Stimulated activated effector memory CD8-positive, alpha-beta T cell treated with anti-CD3 and anti-CD28 coated beads, Interleukin-12 subunit alpha, Interleukin-12 subunit beta, amount 100 ng/mL, for 72 hours (primary cell): ENCODE results near the gene RGS9.
"Not testable (repeated sequence)": the region's sequence is repeated elsewhere in the genome, so short reads cannot be mapped to it uniquely, and the experiment has no call there.

ENCODE experiments used
- ATAC-seq: fragments of 150-1000 bp; cut with Tn5 transposase; 2 replicates; pipeline ENCODE4 v1.10.0; 2021
- DNase-seq, 2 donors: peaks; one replicate each; pipeline ENCODE4 v3.0.0; 2021 to 2022; ENCODE audit warnings: low spot score in 2 of 2
- H3K27ac Mint-ChIP-seq: one replicate; pipeline ENCODE4 v1.8.0; 2022; ENCODE audit warnings: mild to moderate bottlenecking, mixed read lengths
- H3K36me3 Mint-ChIP-seq: one replicate; pipeline ENCODE4 v1.8.0; 2022; ENCODE audit warnings: mild to moderate bottlenecking, mixed read lengths
- H3K4me1 Mint-ChIP-seq: one replicate; pipeline ENCODE4 v1.8.0; 2022; ENCODE audit warnings: mixed read lengths
- H3K4me3 Mint-ChIP-seq: one replicate; pipeline ENCODE4 v1.8.0; 2022; ENCODE audit warnings: mild to moderate bottlenecking, mixed read lengths
- H3K9me3 Mint-ChIP-seq: one replicate; pipeline ENCODE4 v1.8.0; 2022; ENCODE audit warnings: mixed read lengths

The RGS9 gene

GRCh38 chr17:65196617-65197016, 59.4 kb downstream of the RGS9 start:
- Mint-ChIP-seq H3K4me3 (no peak overlapping the region), H3K9me3 (no peaks in the 10 kb centered on the region), H3K4me1 (peaks cover 25% of the 10 kb centered on the region), H3K27ac (peak overlapping the region; percentile 18), H3K36me3 (peaks cover 11% of the 10 kb centered on the region)
- no peak for DNase-seq
- ATAC-seq: no peak

- Mint-ChIP-seq H3K9me3 (no peaks in the 10 kb centered on the region), H3K4me3 (no peak overlapping the region), H3K4me1 (peaks cover 20% of the 10 kb centered on the region), H3K27ac (no peak overlapping the region), H3K36me3 (peaks cover 11% of the 10 kb centered on the region)
- DNase-seq: no peak
- no peak for ATAC-seq
Observed at GRCh38 chr17:65197201-65197600, 60.0 kb downstream of the RGS9 start.

GRCh38 chr17:65198653-65199382, 61.6 kb downstream of the RGS9 start:
- peaks cover 14% of the 10 kb centered on the region for H3K4me1 Mint-ChIP-seq
- DNase-seq (peak in 1 of 2 donors; percentile 56), ATAC-seq (peak; percentile 46)
- H3K27ac Mint-ChIP-seq: no peak overlapping the region
- no peak overlapping the region for H3K4me3 Mint-ChIP-seq
- peaks cover 7% of the 10 kb centered on the region for H3K36me3 Mint-ChIP-seq
- no peaks in the 10 kb centered on the region for H3K9me3 Mint-ChIP-seq

GRCh38 chr17:65201331-65201730, 64.2 kb downstream of the RGS9 start:
- no peaks in the 10 kb centered on the region for H3K9me3 Mint-ChIP-seq
- peaks cover 12% of the 10 kb centered on the region for H3K36me3 Mint-ChIP-seq
- no peak overlapping the region for H3K27ac Mint-ChIP-seq
- H3K4me1 Mint-ChIP-seq: peaks cover 5% of the 10 kb centered on the region
- DNase-seq (no peak), ATAC-seq (no peak)
- no peak overlapping the region for H3K4me3 Mint-ChIP-seq

GRCh38 chr17:65202844-65203571, 65.8 kb downstream of the RGS9 start:
- ATAC-seq (no peak), DNase-seq (no peak)
- Mint-ChIP-seq H3K36me3 (peaks cover 12% of the 10 kb centered on the region), H3K27ac (no peak overlapping the region), H3K4me1 (peaks cover 10% of the 10 kb centered on the region), H3K9me3 (no peaks in the 10 kb centered on the region), H3K4me3 (no peak overlapping the region)

- DNase-seq (no peak), ATAC-seq (no peak)
- peaks cover 12% of the 10 kb centered on the region for H3K36me3 Mint-ChIP-seq
- no peak overlapping the region for H3K27ac Mint-ChIP-seq
- no peaks in the 10 kb centered on the region for H3K9me3 Mint-ChIP-seq
- H3K4me1 Mint-ChIP-seq: peaks cover 5% of the 10 kb centered on the region
- no peak overlapping the region for H3K4me3 Mint-ChIP-seq
Observed at GRCh38 chr17:65204001-65204400, 66.8 kb downstream of the RGS9 start.

- peaks cover 5% of the 10 kb centered on the region for H3K4me1 Mint-ChIP-seq
- H3K4me3 Mint-ChIP-seq: no peak overlapping the region
- no peaks in the 10 kb centered on the region for H3K9me3 Mint-ChIP-seq
- no peak overlapping the region for H3K27ac Mint-ChIP-seq
- DNase-seq (no peak), ATAC-seq (no peak)
- peaks cover 20% of the 10 kb centered on the region for H3K36me3 Mint-ChIP-seq
Observed at GRCh38 chr17:65205655-65206054, 68.5 kb downstream of the RGS9 start.

GRCh38 chr17:65207448-65207847, 70.3 kb downstream of the RGS9 start:
- H3K36me3 Mint-ChIP-seq: peaks cover 15% of the 10 kb centered on the region
- ATAC-seq: peak; percentile 73

GRCh38 chr17:65208717-65209116, 71.5 kb downstream of the RGS9 start:
- peaks cover 15% of the 10 kb centered on the region for H3K36me3 Mint-ChIP-seq
- ATAC-seq (no peak), DNase-seq (no peak)
- no peaks in the 10 kb centered on the region for H3K9me3 Mint-ChIP-seq
- H3K27ac Mint-ChIP-seq: no peak overlapping the region
- no peak overlapping the region for H3K4me3 Mint-ChIP-seq
- peaks cover 16% of the 10 kb centered on the region for H3K4me1 Mint-ChIP-seq

More at GRCh38 chr17:65207448-65207847, 70.3 kb downstream of the RGS9 start:
- not testable (repeated sequence) for DNase-seq, H3K27ac Mint-ChIP-seq, H3K4me3 Mint-ChIP-seq, H3K9me3 Mint-ChIP-seq
- H3K4me1 Mint-ChIP-seq: peaks cover 10% of the 10 kb centered on the region

- DNase-seq: no peak
Observed at GRCh38 chr17:65218261-65218660, 81.1 kb downstream of the RGS9 start.

GRCh38 chr17:65219124-65219523, 82.0 kb downstream of the RGS9 start:
- Mint-ChIP-seq H3K9me3 (no peaks in the 10 kb centered on the region), H3K36me3 (no peaks in the 10 kb centered on the region), H3K27ac (no peak overlapping the region), H3K4me1 (peaks cover 3% of the 10 kb centered on the region), H3K4me3 (no peak overlapping the region)
- no peak for ATAC-seq
- no peak for DNase-seq

More at GRCh38 chr17:65218261-65218660, 81.1 kb downstream of the RGS9 start:
- Mint-ChIP-seq H3K4me1 (peaks cover 9% of the 10 kb centered on the region), H3K27ac (peak overlapping the region; percentile 4), H3K9me3 (no peaks in the 10 kb centered on the region), H3K36me3 (no peaks in the 10 kb centered on the region), H3K4me3 (no peak overlapping the region)
- no peak for ATAC-seq

GRCh38 chr17:65219707-65220106, 82.5 kb downstream of the RGS9 start:
- no peaks in the 10 kb centered on the region for H3K36me3 Mint-ChIP-seq
- no peaks in the 10 kb centered on the region for H3K9me3 Mint-ChIP-seq
- ATAC-seq (no peak), DNase-seq (no peak)
- H3K4me1 Mint-ChIP-seq: no peaks in the 10 kb centered on the region
- no peak overlapping the region for H3K27ac Mint-ChIP-seq
- H3K4me3 Mint-ChIP-seq: no peak overlapping the region

GRCh38 chr17:65220732-65221131, 83.6 kb downstream of the RGS9 start:
- no peaks in the 10 kb centered on the region for H3K9me3 Mint-ChIP-seq
- H3K4me3 Mint-ChIP-seq: no peak overlapping the region
- ATAC-seq: no peak
- DNase-seq: no peak
- H3K4me1 Mint-ChIP-seq: peaks cover under 1% of the 10 kb centered on the region
- no peaks in the 10 kb centered on the region for H3K36me3 Mint-ChIP-seq
- no peak overlapping the region for H3K27ac Mint-ChIP-seq

GRCh38 chr17:65222214-65222738, 85.1 kb downstream of the RGS9 start:
- no peak for DNase-seq
- peak; percentile 59 for ATAC-seq
- Mint-ChIP-seq H3K4me3 (no peak overlapping the region), H3K4me1 (peaks cover 11% of the 10 kb centered on the region), H3K27ac (no peak overlapping the region), H3K36me3 (no peaks in the 10 kb centered on the region), H3K9me3 (no peaks in the 10 kb centered on the region)

- Mint-ChIP-seq H3K36me3 (peaks cover 11% of the 10 kb centered on the region), H3K27ac (no peak overlapping the region), H3K4me3 (no peak overlapping the region), H3K4me1 (peaks cover 37% of the 10 kb centered on the region), H3K9me3 (no peaks in the 10 kb centered on the region)
- DNase-seq: no peak
- ATAC-seq: no peak
Observed at GRCh38 chr17:65225061-65225460, 87.9 kb downstream of the RGS9 start.

- peaks cover 43% of the 10 kb centered on the region for H3K4me1 Mint-ChIP-seq
- H3K4me3 Mint-ChIP-seq: no peak overlapping the region
- H3K9me3 Mint-ChIP-seq: no peaks in the 10 kb centered on the region
- no peak overlapping the region for H3K27ac Mint-ChIP-seq
- ATAC-seq (no peak), DNase-seq (no peak)
- H3K36me3 Mint-ChIP-seq: peaks cover 11% of the 10 kb centered on the region
Observed at GRCh38 chr17:65226227-65226626, 89.1 kb downstream of the RGS9 start.
